ENCODE results near the gene RNASE13.

GRCh38 chr14:21071225-21072030 is 36.8 kb upstream of the RNASE13 start:
- no peak for TF ChIP-seq POLR2AphosphoS5 (IDR thresholded peaks at IDR 0.05; ENCODE audit: low read depth, low read length)
- TF ChIP-seq POLR2A (IDR thresholded peaks at IDR 0.05; ENCODE audit: low read depth, low read length): no peak
- TF ChIP-seq TAF1 (IDR thresholded peaks at IDR 0.05; ENCODE audit: low read depth, low read length): no peak
